Kidney epithelial cell (primary cell): Measurements from ENCODE around the gene DCUN1D3. TPM values are rescaled to one million over a fixed set of nuclear protein-coding genes. Genes with fewer than 3 reads are reported as not detected.

ENCODE experiments used
- DNase-seq: peaks from one replicate; pipeline ENCODE4 v3.0.0-alpha.2; 2010; ENCODE audit warnings: low read depth
- H3K27me3 ChIP-seq: 2 replicates; pipeline ENCODE4 v1.6.0; 2011; ENCODE audit warnings: low read length; ENCODE audit not compliant: control insufficient read depth, insufficient read depth
- H3K36me3 ChIP-seq: 2 replicates; pipeline ENCODE4 v1.5.1; 2011; ENCODE audit warnings: low read length; ENCODE audit not compliant: control insufficient read depth, insufficient read depth
- H3K4me3 ChIP-seq: 2 replicates; pipeline ENCODE4 v1.5.1; 2011; ENCODE audit warnings: low read depth, mild to moderate bottlenecking, control low read depth, low read length
- CTCF ChIP-seq: IDR thresholded peaks from 2 replicates; pipeline ENCODE4 v1.5.1; 2011; ENCODE audit warnings: mild to moderate bottlenecking, moderate library complexity, low read length, control low read depth, inconsistent platforms; ENCODE audit not compliant: insufficient read depth, poor library complexity, severe bottlenecking
- total RNA-seq: library from RNA; depleted of rRNA; stranded (reverse); fragments of >200 nt; gene quantifications from 2 replicates; pipeline ENCODE4 v1.2.3, GENCODE V29; 2015

Gene DCUN1D3
- total RNA-seq, 1 donor from 2014 or later = 14.8 TPM

- no peak for TF ChIP-seq CTCF
- no peaks in the 10 kb centered on the region for H3K36me3 ChIP-seq
- H3K27me3 ChIP-seq = no peaks in the 10 kb centered on the region
- no peak for DNase-seq
- no peak overlapping the region for H3K4me3 ChIP-seq
These were observed 42.1 kb upstream of the DCUN1D3 start for GRCh38 chr16:20942256-20942655.

GRCh38 chr16:20941636-20941926 is 41.4 kb upstream of the DCUN1D3 start:
- Histone ChIP-seq H3K36me3 (no peaks in the 10 kb centered on the region), H3K4me3 (no peak overlapping the region), H3K27me3 (no peaks in the 10 kb centered on the region)
- no peak for DNase-seq
- no peak for TF ChIP-seq CTCF

- no peak for DNase-seq
- Histone ChIP-seq H3K27me3 (no peaks in the 10 kb centered on the region), H3K4me3 (no peak overlapping the region), H3K36me3 (no peaks in the 10 kb centered on the region)
- no peak for TF ChIP-seq CTCF
These were observed 40.9 kb upstream of the DCUN1D3 start for GRCh38 chr16:20940871-20941635.

GRCh38 chr16:20939611-20940010 is 39.5 kb upstream of the DCUN1D3 start:
- no peak for TF ChIP-seq CTCF
- no peak for DNase-seq
- H3K36me3 ChIP-seq = no peaks in the 10 kb centered on the region
- no peaks in the 10 kb centered on the region for H3K27me3 ChIP-seq
- no peak overlapping the region for H3K4me3 ChIP-seq

- H3K36me3 ChIP-seq = no peaks in the 10 kb centered on the region
- no peak for DNase-seq
- no peak for TF ChIP-seq CTCF
- no peaks in the 10 kb centered on the region for H3K27me3 ChIP-seq
- H3K4me3 ChIP-seq = no peak overlapping the region
These were observed 38.3 kb upstream of the DCUN1D3 start for GRCh38 chr16:20938426-20938825.

- TF ChIP-seq CTCF = no peak
- Histone ChIP-seq H3K4me3 (no peak overlapping the region), H3K27me3 (no peaks in the 10 kb centered on the region), H3K36me3 (no peaks in the 10 kb centered on the region)
- DNase-seq = no peak
These were observed 37.6 kb upstream of the DCUN1D3 start for GRCh38 chr16:20937736-20938135.
